Measurements from ENCODE around the gene ZC3H18. TPM values are rescaled to one million over a fixed set of nuclear protein-coding genes. Genes with fewer than 3 reads are reported as not detected.

The ZC3H18 gene
- total and polyA plus RNA-seq, 2 experiments from 2014 or later: 30.0 to 40.7 TPM

DNA sequence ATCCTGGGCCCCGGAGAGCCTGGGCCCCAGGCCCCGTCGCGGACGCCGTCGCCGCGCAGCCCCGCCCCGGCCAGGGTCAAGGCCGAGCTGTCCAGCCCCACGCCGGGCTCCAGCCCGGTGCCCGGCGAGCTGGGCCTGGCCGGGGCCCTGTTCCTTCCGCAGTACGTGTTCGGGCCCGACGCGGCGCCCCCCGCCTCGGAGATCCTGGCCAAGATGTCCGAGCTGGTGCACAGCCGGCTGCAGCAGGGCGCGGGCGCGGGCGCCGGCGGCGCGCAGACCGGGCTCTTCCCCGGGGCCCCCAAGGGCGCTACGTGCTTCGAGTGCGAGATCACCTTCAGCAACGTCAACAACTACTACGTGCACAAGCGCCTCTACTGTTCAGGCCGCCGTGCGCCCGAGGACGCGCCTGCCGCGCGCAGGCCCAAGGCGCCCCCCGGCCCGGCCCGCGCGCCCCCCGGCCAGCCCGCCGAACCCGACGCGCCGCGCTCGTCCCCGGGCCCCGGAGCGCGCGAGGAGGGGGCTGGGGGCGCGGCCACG, 36.8 kb upstream of the ZC3H18 start:
- H3K4me3 ChIP-seq: peak overlapping the region; percentile 57
- H3K4me1 Mint-ChIP-seq: peaks cover 6% of the 10 kb centered on the region
- no peaks in the 10 kb centered on the region for H3K9me2 ChIP-seq (ENCODE audit: insufficient read depth)
- H3K27ac Mint-ChIP-seq: no peak overlapping the region
- H3K27me3 ChIP-seq (ENCODE audit: insufficient read depth): no peaks in the 10 kb centered on the region
- peak; percentile 63 for DNase-seq (ENCODE audit: low spot score)
- H3K4me3 Mint-ChIP-seq: peak overlapping the region; percentile 33; the same call in 2 of the 3 replicates
- H3K27ac ChIP-seq (ENCODE audit: low read depth): no peak overlapping the region
- peak; percentile 22 for ATAC-seq
- peaks cover 18% of the 10 kb centered on the region for H3K27me3 Mint-ChIP-seq (ENCODE audit: insufficient read depth, low read depth, poor library complexity)
- H3K4me2 ChIP-seq: peak overlapping the region; percentile 76
- H4K20me1 ChIP-seq (replicated peaks; ENCODE audit: insufficient read depth): no peaks in the 10 kb centered on the region
- TF ChIP-seq, protein P1, sequence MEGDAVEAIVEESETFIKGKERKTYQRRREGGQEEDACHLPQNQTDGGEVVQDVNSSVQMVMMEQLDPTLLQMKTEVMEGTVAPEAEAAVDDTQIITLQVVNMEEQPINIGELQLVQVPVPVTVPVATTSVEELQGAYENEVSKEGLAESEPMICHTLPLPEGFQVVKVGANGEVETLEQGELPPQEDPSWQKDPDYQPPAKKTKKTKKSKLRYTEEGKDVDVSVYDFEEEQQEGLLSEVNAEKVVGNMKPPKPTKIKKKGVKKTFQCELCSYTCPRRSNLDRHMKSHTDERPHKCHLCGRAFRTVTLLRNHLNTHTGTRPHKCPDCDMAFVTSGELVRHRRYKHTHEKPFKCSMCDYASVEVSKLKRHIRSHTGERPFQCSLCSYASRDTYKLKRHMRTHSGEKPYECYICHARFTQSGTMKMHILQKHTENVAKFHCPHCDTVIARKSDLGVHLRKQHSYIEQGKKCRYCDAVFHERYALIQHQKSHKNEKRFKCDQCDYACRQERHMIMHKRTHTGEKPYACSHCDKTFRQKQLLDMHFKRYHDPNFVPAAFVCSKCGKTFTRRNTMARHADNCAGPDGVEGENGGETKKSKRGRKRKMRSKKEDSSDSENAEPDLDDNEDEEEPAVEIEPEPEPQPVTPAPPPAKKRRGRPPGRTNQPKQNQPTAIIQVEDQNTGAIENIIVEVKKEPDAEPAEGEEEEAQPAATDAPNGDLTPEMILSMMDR (conservative IDR thresholded peaks at IDR 0.05; ENCODE audit: low read depth in 2 of 2): no peak
- TF ChIP-seq, protein P2, sequence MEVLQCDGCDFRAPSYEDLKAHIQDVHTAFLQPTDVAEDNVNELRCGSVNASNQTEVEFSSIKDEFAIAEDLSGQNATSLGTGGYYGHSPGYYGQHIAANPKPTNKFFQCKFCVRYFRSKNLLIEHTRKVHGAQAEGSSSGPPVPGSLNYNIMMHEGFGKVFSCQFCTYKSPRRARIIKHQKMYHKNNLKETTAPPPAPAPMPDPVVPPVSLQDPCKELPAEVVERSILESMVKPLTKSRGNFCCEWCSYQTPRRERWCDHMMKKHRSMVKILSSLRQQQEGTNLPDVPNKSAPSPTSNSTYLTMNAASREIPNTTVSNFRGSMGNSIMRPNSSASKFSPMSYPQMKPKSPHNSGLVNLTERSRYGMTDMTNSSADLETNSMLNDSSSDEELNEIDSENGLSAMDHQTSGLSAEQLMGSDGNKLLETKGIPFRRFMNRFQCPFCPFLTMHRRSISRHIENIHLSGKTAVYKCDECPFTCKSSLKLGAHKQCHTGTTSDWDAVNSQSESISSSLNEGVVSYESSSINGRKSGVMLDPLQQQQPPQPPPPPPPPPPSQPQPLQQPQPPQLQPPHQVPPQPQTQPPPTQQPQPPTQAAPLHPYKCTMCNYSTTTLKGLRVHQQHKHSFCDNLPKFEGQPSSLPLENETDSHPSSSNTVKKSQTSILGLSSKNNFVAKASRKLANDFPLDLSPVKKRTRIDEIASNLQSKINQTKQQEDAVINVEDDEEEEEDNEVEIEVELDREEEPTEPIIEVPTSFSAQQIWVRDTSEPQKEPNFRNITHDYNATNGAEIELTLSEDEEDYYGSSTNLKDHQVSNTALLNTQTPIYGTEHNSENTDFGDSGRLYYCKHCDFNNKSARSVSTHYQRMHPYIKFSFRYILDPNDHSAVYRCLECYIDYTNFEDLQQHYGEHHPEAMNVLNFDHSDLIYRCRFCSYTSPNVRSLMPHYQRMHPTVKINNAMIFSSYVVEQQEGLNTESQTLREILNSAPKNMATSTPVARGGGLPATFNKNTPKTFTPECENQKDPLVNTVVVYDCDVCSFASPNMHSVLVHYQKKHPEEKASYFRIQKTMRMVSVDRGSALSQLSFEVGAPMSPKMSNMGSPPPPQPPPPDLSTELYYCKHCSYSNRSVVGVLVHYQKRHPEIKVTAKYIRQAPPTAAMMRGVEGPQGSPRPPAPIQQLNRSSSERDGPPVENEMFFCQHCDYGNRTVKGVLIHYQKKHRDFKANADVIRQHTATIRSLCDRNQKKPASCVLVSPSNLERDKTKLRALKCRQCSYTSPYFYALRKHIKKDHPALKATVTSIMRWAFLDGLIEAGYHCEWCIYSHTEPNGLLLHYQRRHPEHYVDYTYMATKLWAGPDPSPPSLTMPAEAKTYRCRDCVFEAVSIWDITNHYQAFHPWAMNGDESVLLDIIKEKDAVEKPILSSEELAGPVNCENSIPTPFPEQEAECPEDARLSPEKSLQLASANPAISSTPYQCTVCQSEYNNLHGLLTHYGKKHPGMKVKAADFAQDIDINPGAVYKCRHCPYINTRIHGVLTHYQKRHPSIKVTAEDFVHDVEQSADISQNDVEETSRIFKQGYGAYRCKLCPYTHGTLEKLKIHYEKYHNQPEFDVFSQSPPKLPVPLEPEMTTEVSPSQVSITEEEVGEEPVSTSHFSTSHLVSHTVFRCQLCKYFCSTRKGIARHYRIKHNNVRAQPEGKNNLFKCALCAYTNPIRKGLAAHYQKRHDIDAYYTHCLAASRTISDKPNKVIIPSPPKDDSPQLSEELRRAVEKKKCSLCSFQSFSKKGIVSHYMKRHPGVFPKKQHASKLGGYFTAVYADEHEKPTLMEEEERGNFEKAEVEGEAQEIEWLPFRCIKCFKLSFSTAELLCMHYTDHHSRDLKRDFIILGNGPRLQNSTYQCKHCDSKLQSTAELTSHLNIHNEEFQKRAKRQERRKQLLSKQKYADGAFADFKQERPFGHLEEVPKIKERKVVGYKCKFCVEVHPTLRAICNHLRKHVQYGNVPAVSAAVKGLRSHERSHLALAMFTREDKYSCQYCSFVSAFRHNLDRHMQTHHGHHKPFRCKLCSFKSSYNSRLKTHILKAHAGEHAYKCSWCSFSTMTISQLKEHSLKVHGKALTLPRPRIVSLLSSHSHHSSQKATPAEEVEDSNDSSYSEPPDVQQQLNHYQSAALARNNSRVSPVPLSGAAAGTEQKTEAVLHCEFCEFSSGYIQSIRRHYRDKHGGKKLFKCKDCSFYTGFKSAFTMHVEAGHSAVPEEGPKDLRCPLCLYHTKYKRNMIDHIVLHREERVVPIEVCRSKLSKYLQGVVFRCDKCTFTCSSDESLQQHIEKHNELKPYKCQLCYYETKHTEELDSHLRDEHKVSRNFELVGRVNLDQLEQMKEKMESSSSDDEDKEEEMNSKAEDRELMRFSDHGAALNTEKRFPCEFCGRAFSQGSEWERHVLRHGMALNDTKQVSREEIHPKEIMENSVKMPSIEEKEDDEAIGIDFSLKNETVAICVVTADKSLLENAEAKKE (CRISPR knock-in tag; IDR thresholded peaks at IDR 0.05): no peak
- TF ChIP-seq NANOG (IDR thresholded peaks at IDR 0.05; ENCODE audit: borderline replicate concordance) (no peak), STAT1 (IDR thresholded peaks at IDR 0.05; ENCODE audit: unreplicated experiment) (no peak), JUNB (IDR thresholded peaks at IDR 0.05; ENCODE audit: unreplicated experiment) (no peak), EZH2 (IDR thresholded peaks at IDR 0.05; ENCODE audit: low read depth, unreplicated experiment) (no peak), CREB1 (CRISPR knock-in tag; IDR thresholded peaks at IDR 0.05; ENCODE audit: low read depth) (no peak), POLR2AphosphoS5 (IDR thresholded peaks at IDR 0.05; ENCODE audit: low read depth) (no peak), EZH2phosphoT487 (IDR thresholded peaks at IDR 0.05; ENCODE audit: unreplicated experiment) (no peak), ZNF331 (CRISPR knock-in tag; IDR thresholded peaks at IDR 0.05; ENCODE audit: low read depth) (no peak)
- TF ChIP-seq, protein P3, sequence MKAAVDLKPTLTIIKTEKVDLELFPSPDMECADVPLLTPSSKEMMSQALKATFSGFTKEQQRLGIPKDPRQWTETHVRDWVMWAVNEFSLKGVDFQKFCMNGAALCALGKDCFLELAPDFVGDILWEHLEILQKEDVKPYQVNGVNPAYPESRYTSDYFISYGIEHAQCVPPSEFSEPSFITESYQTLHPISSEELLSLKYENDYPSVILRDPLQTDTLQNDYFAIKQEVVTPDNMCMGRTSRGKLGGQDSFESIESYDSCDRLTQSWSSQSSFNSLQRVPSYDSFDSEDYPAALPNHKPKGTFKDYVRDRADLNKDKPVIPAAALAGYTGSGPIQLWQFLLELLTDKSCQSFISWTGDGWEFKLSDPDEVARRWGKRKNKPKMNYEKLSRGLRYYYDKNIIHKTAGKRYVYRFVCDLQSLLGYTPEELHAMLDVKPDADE (IDR thresholded peaks at IDR 0.05): no peak
- TF ChIP-seq, protein P4, sequence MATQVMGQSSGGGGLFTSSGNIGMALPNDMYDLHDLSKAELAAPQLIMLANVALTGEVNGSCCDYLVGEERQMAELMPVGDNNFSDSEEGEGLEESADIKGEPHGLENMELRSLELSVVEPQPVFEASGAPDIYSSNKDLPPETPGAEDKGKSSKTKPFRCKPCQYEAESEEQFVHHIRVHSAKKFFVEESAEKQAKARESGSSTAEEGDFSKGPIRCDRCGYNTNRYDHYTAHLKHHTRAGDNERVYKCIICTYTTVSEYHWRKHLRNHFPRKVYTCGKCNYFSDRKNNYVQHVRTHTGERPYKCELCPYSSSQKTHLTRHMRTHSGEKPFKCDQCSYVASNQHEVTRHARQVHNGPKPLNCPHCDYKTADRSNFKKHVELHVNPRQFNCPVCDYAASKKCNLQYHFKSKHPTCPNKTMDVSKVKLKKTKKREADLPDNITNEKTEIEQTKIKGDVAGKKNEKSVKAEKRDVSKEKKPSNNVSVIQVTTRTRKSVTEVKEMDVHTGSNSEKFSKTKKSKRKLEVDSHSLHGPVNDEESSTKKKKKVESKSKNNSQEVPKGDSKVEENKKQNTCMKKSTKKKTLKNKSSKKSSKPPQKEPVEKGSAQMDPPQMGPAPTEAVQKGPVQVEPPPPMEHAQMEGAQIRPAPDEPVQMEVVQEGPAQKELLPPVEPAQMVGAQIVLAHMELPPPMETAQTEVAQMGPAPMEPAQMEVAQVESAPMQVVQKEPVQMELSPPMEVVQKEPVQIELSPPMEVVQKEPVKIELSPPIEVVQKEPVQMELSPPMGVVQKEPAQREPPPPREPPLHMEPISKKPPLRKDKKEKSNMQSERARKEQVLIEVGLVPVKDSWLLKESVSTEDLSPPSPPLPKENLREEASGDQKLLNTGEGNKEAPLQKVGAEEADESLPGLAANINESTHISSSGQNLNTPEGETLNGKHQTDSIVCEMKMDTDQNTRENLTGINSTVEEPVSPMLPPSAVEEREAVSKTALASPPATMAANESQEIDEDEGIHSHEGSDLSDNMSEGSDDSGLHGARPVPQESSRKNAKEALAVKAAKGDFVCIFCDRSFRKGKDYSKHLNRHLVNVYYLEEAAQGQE (IDR thresholded peaks at IDR 0.05; ENCODE audit: unreplicated experiment): no peak
- H2AFZ ChIP-seq: no peak overlapping the region
- peaks cover 5% of the 10 kb centered on the region; the same call in 1 of the 2 replicates for H3F3A ChIP-seq (replicated peaks; ENCODE audit: low read depth)
- H3K79me2 ChIP-seq (replicated peaks; ENCODE audit: insufficient read depth): no peaks in the 10 kb centered on the region
- no peaks in the 10 kb centered on the region; the same call in 2 of the 3 replicates for H3K9me3 Mint-ChIP-seq
- no peaks in the 10 kb centered on the region for H3K36me3 ChIP-seq (ENCODE audit: insufficient read depth)
- H3K36me3 Mint-ChIP-seq (ENCODE audit: low read depth): peaks cover 12% of the 10 kb centered on the region; the same call in 2 of the 3 replicates
- H3K4me1 ChIP-seq (ENCODE audit: insufficient read depth): no peaks in the 10 kb centered on the region; the same call in 1 of the 2 replicates
